ENCODE measurements around the gene GRAPL. TPM values are rescaled to one million over a fixed set of nuclear protein-coding genes. Genes with fewer than 3 reads are reported as not detected.
"Not testable (repeated sequence)": the region's sequence is repeated elsewhere in the genome, so short reads cannot be mapped to it uniquely, and the experiment has no call there.

Gene GRAPL
- total and polyA plus RNA-seq, 3 experiments from 2014 or later, result 1.1 to 3.7 (median 2.6) TPM

DNA sequence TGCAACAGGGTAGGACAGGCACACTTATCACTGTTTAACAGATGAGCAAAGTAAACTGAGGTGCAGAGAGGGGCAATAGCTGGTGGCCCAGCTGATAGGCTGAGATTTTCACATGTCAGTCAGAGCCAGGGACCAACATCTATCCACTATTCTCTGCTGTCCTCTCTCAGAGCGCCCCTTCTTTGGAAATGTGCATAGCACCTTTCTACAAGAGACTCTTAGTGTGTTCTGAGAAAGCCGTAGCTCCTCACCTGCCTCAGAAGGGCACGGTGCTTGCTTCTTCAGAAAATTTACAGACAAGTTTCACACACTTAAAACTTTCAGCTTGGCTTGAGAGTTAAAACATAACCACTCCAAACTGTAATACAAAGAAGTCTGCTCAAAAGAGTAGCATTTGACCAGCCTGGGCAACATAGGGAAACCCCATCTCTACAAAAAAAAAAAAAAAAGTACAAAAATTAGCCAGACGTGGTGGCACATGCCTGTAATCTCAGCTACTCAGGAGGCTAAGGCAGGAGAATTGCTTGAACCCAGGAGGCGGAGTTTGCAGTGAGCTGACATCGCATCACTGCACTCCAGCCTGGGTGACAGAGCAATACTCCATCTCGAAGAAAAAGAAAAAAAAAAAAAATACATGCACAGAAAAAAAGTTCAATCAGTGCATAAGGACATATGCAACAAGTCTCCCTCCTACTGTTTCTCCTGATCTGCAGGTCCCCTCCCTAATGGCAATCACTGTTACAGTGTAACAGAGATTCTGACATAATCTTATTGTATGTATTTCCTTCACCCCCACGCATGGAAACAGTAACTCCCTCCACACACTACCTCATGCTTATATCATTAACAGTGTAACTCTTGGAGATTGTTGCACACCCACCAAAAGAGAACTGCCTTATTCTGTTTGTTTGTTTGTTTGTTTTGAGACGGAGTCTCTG lies 23.6 kb downstream of the GRAPL start:
- H3K4me3 ChIP-seq (ENCODE audit: low read length); POLR2A ChIA-PET; H3K27me3 Mint-ChIP-seq; H3K27ac Mint-ChIP-seq; H3K27ac ChIP-seq (ENCODE audit: low read depth, low read length); DNase-seq; H3K9me3 ChIP-seq (ENCODE audit: low read length); H3K36me3 Mint-ChIP-seq; H3K4me1 Mint-ChIP-seq; H3K4me1 ChIP-seq (ENCODE audit: insufficient read depth, low read length); CTCF ChIA-PET; H3K4me3 Mint-ChIP-seq; H3K27me3 ChIP-seq (ENCODE audit: insufficient read depth, low read length, poor library complexity, severe bottlenecking); H3K9me3 Mint-ChIP-seq; H3K36me3 ChIP-seq (ENCODE audit: insufficient read depth, low read length): not testable (repeated sequence)

DNA sequence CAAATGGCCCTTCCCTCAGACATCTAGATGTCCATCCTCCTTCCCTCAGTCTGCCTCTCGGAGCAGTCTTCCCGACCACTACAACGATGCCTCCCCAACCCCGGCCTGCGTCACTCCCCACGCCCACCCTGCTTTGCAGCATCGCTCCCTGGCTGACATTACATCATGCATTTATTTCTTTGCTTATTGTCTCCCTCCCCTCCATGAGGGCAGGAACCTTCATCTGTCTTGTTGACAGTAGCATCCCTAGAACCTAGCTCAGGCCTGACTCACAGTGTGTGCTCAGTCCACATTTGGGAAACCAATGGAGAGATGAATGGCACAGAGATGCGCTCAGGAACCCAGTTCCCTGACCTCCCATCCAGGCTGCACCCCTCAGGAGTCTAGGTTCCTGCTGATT lies 30.2 kb downstream of the GRAPL start:
- POLR2A ChIA-PET; H3K9me3 Mint-ChIP-seq; H3K4me1 Mint-ChIP-seq; H3K9me3 ChIP-seq (ENCODE audit: low read length); H3K36me3 Mint-ChIP-seq; H3K4me1 ChIP-seq (ENCODE audit: insufficient read depth, low read length); DNase-seq; H3K4me3 Mint-ChIP-seq; H3K27ac Mint-ChIP-seq; H3K27me3 Mint-ChIP-seq; H3K36me3 ChIP-seq (ENCODE audit: insufficient read depth, low read length); H3K27ac ChIP-seq (ENCODE audit: low read depth, low read length); H3K4me3 ChIP-seq (ENCODE audit: low read length); CTCF ChIA-PET; H3K27me3 ChIP-seq (ENCODE audit: insufficient read depth, low read length, poor library complexity, severe bottlenecking): not testable (repeated sequence)

DNA sequence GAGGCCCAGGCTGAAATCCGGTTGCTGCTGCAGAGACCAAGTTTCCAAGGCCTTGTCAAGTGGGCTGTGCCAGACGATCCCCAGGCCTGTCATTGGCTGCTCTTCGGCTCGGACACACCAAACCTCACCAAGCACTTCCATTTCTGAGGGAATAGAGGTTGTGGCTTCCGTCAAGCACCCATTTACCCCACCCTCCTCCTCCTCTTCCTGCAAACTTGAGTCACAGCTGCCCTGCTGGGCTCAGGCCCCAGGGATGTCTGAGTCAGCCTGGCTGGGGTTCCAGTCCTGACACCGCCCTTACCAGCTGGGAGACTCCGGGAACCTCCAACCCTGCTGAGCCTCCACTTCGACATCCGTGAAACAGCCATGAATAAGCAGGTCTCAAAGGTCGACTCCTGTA lies 31.1 kb downstream of the GRAPL start:
- H3K36me3 Mint-ChIP-seq; H3K9me3 Mint-ChIP-seq; H3K4me1 ChIP-seq (ENCODE audit: insufficient read depth, low read length); H3K9me3 ChIP-seq (ENCODE audit: low read length); H3K36me3 ChIP-seq (ENCODE audit: insufficient read depth, low read length); H3K27me3 ChIP-seq (ENCODE audit: insufficient read depth, low read length, poor library complexity, severe bottlenecking); H3K4me3 Mint-ChIP-seq; H3K27ac Mint-ChIP-seq; DNase-seq; H3K27ac ChIP-seq (ENCODE audit: low read depth, low read length); POLR2A ChIA-PET; CTCF ChIA-PET; H3K4me1 Mint-ChIP-seq; H3K27me3 Mint-ChIP-seq; H3K4me3 ChIP-seq (ENCODE audit: low read length): not testable (repeated sequence)

DNA sequence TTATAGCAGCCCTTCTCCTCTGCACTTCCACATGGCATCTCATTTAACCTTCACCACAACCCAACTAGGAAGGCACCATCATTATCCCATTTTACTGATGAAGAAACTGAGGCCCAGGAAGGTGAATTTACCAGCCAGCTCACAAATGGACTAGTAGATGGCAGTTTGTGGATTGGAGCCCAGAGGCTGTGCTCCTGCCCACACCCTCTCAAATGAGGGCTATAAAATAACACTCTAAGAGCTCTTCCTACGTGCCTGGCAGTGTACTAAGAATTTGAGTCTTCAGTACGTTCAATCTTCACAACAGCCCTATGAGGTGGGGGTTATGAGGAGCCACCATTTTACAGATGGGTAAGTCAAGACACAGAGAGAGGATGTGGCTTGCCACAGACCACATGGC lies 31.5 kb downstream of the GRAPL start:
- POLR2A ChIA-PET; H3K4me3 Mint-ChIP-seq; H3K36me3 Mint-ChIP-seq; H3K9me3 ChIP-seq (ENCODE audit: low read length); H3K27ac Mint-ChIP-seq; CTCF ChIA-PET; H3K4me1 ChIP-seq (ENCODE audit: insufficient read depth, low read length); H3K36me3 ChIP-seq (ENCODE audit: insufficient read depth, low read length); H3K27ac ChIP-seq (ENCODE audit: low read depth, low read length); H3K4me1 Mint-ChIP-seq; H3K4me3 ChIP-seq (ENCODE audit: low read length); DNase-seq; H3K27me3 ChIP-seq (ENCODE audit: insufficient read depth, low read length, poor library complexity, severe bottlenecking); H3K27me3 Mint-ChIP-seq; H3K9me3 Mint-ChIP-seq: not testable (repeated sequence)

DNA sequence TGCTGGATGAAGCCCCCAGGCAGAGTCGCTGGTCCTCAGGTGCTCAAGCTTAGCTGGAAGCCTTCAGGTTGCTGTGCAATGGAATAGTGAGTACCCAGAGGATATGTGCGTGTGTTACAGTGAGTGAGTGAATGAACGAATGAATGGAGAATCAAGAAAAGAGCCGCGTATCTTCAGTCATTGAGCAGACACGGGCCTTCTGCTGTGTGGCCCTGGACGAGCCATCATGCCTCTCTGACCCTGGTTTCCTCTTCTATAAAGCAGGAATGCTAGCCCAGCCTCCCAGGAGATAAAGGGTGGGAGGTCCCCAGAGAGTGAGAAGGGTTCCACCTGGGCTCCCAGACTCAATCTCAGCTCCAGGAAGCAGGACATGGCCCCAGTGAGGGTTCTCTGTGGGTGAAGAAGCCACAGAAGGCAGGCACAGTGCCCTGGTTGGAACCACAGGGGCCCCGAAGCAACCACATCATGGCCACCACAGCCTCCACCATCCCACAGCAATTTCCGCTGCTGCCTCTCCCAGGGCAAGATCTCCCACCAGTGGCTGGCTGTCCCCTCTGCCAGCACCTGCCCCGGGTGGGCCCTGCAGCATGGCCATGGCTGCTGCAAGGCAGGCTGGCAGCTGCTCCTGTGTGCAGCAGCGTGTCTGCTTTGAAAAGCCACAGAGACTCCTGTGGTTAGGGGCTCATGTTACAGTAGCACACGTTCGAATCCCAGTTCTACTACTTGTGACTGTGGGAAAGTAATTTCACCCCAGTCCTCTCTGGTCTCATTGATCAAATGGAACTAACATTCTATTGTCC lies 34.1 kb downstream of the GRAPL start:
- H3K4me1 Mint-ChIP-seq; DNase-seq; POLR2A ChIA-PET; H3K9me3 Mint-ChIP-seq; H3K4me1 ChIP-seq (ENCODE audit: insufficient read depth, low read length); H3K27ac Mint-ChIP-seq; H3K9me3 ChIP-seq (ENCODE audit: low read length); H3K36me3 Mint-ChIP-seq; H3K4me3 Mint-ChIP-seq; H3K27ac ChIP-seq (ENCODE audit: low read depth, low read length); H3K27me3 Mint-ChIP-seq; H3K36me3 ChIP-seq (ENCODE audit: insufficient read depth, low read length); H3K27me3 ChIP-seq (ENCODE audit: insufficient read depth, low read length, poor library complexity, severe bottlenecking); CTCF ChIA-PET; H3K4me3 ChIP-seq (ENCODE audit: low read length): not testable (repeated sequence)

DNA sequence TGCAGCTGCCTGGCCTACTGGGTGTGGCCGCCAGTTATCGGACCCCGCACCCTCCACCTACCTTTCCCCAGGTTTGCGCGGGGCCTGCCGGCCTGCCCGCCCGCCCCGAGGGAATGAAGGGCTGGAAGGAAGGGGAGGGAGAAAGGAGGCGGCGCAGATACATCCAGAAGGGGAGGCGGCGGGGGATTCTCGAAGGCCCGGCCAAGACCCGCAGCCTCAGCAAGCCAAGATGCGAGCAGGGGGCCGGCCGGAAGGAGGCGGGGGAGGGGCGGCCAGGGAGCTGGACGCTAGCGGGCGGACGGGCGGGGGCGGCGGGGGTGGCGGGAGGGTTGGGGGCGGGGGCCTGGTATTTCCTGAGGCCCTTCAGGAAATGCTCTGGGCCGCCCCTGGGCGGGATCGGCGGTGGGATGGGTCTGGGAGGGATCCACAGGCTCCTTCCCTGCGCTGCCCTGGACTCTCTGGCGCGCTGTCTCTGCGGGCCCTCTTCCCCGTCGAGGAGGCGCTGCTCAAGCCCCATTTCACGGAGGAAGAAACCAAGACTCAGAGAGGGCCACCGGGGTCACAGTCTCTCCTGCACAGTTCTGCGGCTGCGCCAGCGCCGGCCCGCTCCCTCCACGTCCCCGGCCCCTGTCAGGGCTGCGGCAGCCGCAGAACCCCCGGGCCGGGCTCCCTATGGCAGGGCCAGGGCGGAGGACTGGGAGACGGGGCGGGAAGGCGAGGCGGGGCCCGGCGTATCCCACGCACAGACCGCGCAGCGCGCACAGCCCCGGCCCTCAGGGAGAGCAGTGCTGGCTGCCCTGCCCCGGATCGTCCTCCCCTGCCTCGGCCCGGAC lies 35.2 kb downstream of the GRAPL start:
- H3K4me1 ChIP-seq (ENCODE audit: insufficient read depth, low read length); H3K27ac ChIP-seq (ENCODE audit: low read depth, low read length); H3K36me3 Mint-ChIP-seq; POLR2A ChIA-PET; DNase-seq; H3K4me3 ChIP-seq (ENCODE audit: low read length); H3K27me3 ChIP-seq (ENCODE audit: insufficient read depth, low read length, poor library complexity, severe bottlenecking); H3K36me3 ChIP-seq (ENCODE audit: insufficient read depth, low read length); H3K9me3 Mint-ChIP-seq; H3K4me1 Mint-ChIP-seq; CTCF ChIA-PET; H3K9me3 ChIP-seq (ENCODE audit: low read length); H3K4me3 Mint-ChIP-seq; H3K27ac Mint-ChIP-seq; H3K27me3 Mint-ChIP-seq: not testable (repeated sequence)

DNA sequence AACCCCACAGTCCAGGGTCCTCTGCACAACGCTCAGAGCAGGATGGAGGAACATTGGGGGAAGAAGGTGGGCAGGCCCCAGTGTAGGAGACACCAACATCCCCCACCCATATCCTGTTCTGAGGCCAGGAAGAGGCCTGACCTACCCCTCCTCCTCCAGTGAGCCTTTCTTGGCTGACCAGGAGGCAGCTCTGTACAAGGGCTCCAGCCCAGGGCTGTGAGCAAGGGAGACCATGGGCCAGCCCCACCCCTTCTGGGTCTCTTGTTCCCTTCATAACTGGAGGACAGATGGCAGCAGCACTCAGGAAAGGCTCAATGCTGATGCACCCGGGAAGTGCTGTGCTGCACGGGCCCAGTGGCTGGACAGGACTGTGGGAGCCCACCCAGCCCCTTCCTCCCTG lies 47.0 kb downstream of the GRAPL start:
- H3K27me3 Mint-ChIP-seq; DNase-seq; H3K36me3 ChIP-seq (ENCODE audit: insufficient read depth, low read length); H3K4me3 ChIP-seq (ENCODE audit: low read length); CTCF ChIA-PET; H3K9me3 Mint-ChIP-seq; H3K4me1 ChIP-seq (ENCODE audit: insufficient read depth, low read length); H3K36me3 Mint-ChIP-seq; H3K27ac Mint-ChIP-seq; H3K27me3 ChIP-seq (ENCODE audit: insufficient read depth, low read length, poor library complexity, severe bottlenecking); H3K27ac ChIP-seq (ENCODE audit: low read depth, low read length); POLR2A ChIA-PET; H3K4me1 Mint-ChIP-seq; H3K9me3 ChIP-seq (ENCODE audit: low read length); H3K4me3 Mint-ChIP-seq: not testable (repeated sequence)

DNA sequence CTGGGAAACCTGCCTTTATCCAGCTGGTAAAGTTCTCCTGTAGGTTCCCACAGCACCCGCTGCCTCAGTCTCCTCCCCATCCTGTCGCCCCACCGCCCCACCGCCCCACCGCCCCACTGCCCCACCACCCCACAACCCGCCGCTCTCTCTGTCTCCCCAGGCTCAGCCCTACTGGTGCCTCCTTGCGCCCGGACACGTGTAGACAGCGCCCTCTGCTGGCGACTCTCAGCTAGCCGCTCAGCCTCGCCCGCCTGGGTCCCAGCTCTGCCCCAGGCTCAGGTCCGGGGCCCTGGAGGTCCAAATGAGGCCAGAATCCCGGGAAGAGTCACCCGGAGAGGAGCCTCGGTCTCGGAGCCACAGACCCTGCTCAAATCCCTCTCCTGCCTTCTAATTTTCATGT lies 48.0 kb downstream of the GRAPL start:
- H3K9me3 ChIP-seq (ENCODE audit: low read length); H3K27me3 Mint-ChIP-seq; H3K36me3 ChIP-seq (ENCODE audit: insufficient read depth, low read length); H3K4me3 ChIP-seq (ENCODE audit: low read length); H3K27ac Mint-ChIP-seq; DNase-seq; H3K9me3 Mint-ChIP-seq; POLR2A ChIA-PET; H3K4me1 Mint-ChIP-seq; H3K4me3 Mint-ChIP-seq; H3K27me3 ChIP-seq (ENCODE audit: insufficient read depth, low read length, poor library complexity, severe bottlenecking); CTCF ChIA-PET; H3K4me1 ChIP-seq (ENCODE audit: insufficient read depth, low read length); H3K27ac ChIP-seq (ENCODE audit: low read depth, low read length); H3K36me3 Mint-ChIP-seq: not testable (repeated sequence)
